HFFc6 (cell line): ENCODE data around the gene STAB1. TPM values are rescaled to one million over a fixed set of nuclear protein-coding genes. Genes with fewer than 3 reads are reported as not detected.

ENCODE experiments used
- DNase-seq: peaks from one replicate; pipeline ENCODE4 v3.0.0-alpha.2; 2018
- H3K27ac Mint-ChIP-seq: 2 replicates; pipeline ENCODE4 v1.8.0; 2020; ENCODE audit warnings: mild to moderate bottlenecking, mixed read lengths
- H3K27me3 Mint-ChIP-seq: 2 replicates; pipeline ENCODE4 v1.8.0; 2021; ENCODE audit warnings: mild to moderate bottlenecking, moderate library complexity, mixed read lengths; ENCODE audit not compliant: insufficient read depth
- H3K36me3 Mint-ChIP-seq: 2 replicates; pipeline ENCODE4 v1.8.0; 2021; ENCODE audit warnings: low read depth, mixed read lengths
- H3K4me1 Mint-ChIP-seq: 2 replicates; pipeline ENCODE4 v1.8.0; 2020; ENCODE audit warnings: low read depth, mixed read lengths
- H3K4me3 Mint-ChIP-seq: 2 replicates; pipeline ENCODE4 v1.8.0; 2020; ENCODE audit warnings: mild to moderate bottlenecking, moderate library complexity, mixed read lengths
- H3K9me3 Mint-ChIP-seq: 2 replicates; pipeline ENCODE4 v1.8.0; 2020; ENCODE audit warnings: mild to moderate bottlenecking, mixed read lengths
- CTCF ChIP-seq: fragments of 200-600 bp; sonication (generic); IDR thresholded peaks from 2 replicates; pipeline ENCODE4 v1.5.0; 2021; ENCODE audit warnings: antibody characterized with exemption, mild to moderate bottlenecking
- total RNA-seq, 6 experiments: library from RNA; stranded (reverse); fragmentation: NEBNext Ultra II Directional; extraction: Animal tissue kit (Norgen Biotek cat#: 25700); gene quantifications; 2 replicates in 1 of 6; 3 replicates in 5 of 6; pipeline ENCODE4 v1.2.3, GENCODE V29; 2021

Gene STAB1
- total RNA-seq, 6 experiments from 2014 or later = not detected

DNA sequence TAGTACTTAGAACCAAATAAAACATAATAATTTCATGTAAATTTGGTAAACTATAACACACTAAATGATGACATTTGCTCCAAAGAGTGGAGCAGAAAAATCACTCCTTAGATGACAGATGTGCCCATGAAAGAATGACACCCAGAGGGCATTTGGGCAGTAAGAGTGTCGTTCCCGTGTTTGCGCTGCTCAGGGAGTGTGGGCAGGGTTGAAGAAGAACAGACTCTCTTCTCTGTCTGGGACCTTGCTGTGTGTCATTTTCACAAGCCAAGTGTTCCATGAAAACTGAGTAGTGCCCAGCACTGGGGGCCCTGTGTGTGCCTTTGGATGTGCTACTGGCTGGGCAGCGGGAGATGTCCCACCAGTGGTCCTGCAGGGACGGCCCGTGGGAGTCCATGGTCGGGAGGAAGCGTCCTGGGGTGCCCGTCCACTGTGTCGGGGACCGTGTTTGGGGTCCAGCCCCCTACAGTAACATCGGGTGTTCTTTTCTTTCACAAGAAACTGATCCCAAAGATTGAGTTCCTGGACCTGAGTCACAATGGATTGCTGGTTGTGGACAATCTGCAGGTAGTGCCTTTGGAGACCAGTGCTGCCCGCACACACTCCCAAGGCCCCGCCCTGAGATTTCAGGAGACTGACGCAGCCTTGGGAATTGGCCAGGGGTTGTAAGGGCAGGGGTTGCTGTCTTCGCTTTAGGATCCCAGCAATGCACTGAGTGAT lies 17.9 kb upstream of the STAB1 start:
- TF ChIP-seq CTCF = no peak
- Mint-ChIP-seq H3K9me3 (no peaks in the 10 kb centered on the region), H3K4me1 (no peaks in the 10 kb centered on the region; the same call in 1 of the 2 replicates), H3K27ac (no peak overlapping the region), H3K27me3 (no peaks in the 10 kb centered on the region), H3K36me3 (peaks cover 29% of the 10 kb centered on the region), H3K4me3 (no peak overlapping the region)
- no peak for DNase-seq

DNA sequence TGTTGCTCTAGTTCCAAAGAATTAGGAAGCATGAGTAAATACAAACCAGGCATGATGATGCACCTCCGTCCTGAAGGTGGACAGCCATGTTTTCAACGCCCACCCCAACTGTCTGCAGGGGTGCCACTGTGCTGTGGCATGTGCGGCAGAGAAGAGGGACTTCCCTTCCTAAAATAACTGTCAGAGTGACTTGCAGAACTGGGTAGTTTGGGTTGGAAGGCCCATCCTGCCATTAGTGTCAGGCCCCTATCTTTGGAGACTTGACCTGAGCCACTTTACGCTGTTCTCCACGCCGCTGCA lies 17.4 kb upstream of the STAB1 start:
- H3K4me1 Mint-ChIP-seq = peaks cover 5% of the 10 kb centered on the region
- H3K4me3 Mint-ChIP-seq = no peak overlapping the region
- H3K27me3 Mint-ChIP-seq = no peaks in the 10 kb centered on the region; the same call in 1 of the 2 replicates
- H3K27ac Mint-ChIP-seq = no peak overlapping the region
- peaks cover 32% of the 10 kb centered on the region for H3K36me3 Mint-ChIP-seq
- no peak for TF ChIP-seq CTCF
- H3K9me3 Mint-ChIP-seq = no peaks in the 10 kb centered on the region
- DNase-seq = no peak

DNA sequence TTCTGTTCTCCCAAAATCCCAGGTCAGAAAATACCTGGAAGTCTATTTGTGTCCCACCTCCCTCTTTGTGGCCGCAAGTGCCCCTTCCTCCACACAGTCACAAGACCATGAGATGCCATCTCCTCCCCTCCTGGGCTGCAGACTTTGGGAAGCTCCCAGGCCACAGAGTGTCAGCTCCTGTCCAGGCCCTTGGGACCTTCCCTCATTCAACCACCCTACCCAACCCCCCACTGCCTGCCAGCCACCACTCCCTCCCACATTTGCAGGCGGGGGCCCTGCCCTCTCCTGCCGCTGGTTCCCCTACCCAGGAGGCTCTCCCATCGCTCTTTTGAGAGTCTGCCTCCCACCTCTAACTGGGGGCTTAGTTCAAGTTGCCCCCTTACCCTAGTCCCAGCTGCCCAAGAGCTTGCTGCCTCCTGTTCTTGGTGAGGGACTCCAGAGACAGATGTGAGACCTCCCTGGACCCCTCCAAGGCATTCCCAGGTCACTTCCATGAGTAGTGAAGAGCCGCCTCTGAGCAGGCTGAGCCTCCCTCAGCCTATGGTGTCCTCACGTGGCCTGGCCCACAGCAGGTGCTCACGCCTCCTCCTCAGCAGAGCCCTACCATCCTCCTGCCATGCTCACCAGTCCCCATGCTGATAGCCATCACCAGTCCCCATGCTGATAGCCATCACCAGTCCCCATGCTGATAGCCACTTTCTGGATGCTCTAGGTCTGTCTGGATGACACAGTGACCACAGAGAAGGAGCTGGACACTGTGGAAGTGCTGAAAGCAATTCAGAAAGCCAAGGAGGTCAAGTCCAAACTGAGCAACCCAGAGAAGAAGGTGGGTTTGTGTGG lies 15.9 kb upstream of the STAB1 start:
- Mint-ChIP-seq H3K4me3 (no peak overlapping the region), H3K27me3 (no peaks in the 10 kb centered on the region; the same call in 1 of the 2 replicates), H3K9me3 (no peaks in the 10 kb centered on the region), H3K36me3 (peaks cover 22% of the 10 kb centered on the region), H3K27ac (no peak overlapping the region), H3K4me1 (peaks cover 20% of the 10 kb centered on the region)
- no peak for DNase-seq
- TF ChIP-seq CTCF = no peak

DNA sequence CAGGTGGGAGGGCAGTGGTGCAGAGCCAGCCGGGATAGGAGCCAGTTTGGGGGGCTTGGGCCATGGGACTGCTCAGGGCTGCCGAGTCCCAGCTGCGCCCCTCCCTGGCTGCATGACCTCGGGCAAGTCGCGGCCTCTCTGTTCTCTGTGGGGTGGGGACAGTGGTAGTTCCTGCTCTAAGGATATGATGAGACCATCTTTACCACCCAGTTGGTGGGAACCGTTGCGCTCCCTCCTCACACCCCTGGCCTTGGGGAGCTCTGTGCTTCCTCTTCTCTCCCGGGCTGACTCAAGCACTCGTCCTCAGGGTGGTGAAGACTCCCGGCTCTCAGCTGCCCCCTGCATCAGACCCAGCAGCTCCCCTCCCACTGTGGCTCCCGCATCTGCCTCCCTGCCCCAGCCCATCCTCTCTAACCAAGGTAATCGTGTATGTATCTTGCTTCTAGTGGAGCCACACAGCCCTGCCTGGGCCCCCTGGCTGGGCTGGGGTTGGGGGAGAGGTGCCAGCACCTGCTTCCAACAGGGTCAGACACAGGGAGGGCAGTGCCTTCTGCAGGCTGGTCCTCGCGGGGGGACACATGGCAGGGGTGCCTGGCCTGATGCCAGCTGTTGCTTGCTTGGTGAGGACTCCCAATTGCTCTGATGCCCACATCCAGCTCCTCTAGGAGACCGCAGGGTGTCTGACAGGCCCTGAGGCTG lies 15.1 kb upstream of the STAB1 start:
- no peak overlapping the region for H3K4me3 Mint-ChIP-seq
- no peak for TF ChIP-seq CTCF
- H3K27ac Mint-ChIP-seq = no peak overlapping the region
- H3K27me3 Mint-ChIP-seq = no peaks in the 10 kb centered on the region; the same call in 1 of the 2 replicates
- DNase-seq = no peak
- peaks cover 22% of the 10 kb centered on the region for H3K36me3 Mint-ChIP-seq
- peaks cover 27% of the 10 kb centered on the region for H3K4me1 Mint-ChIP-seq
- no peaks in the 10 kb centered on the region for H3K9me3 Mint-ChIP-seq

GRCh38 chr3:52480768-52481715 lies 14.1 kb upstream of the STAB1 start:
- Mint-ChIP-seq H3K36me3 (peaks cover 22% of the 10 kb centered on the region), H3K9me3 (no peaks in the 10 kb centered on the region), H3K4me1 (peaks cover 27% of the 10 kb centered on the region), H3K27ac (no peak overlapping the region), H3K27me3 (no peaks in the 10 kb centered on the region; the same call in 1 of the 2 replicates), H3K4me3 (no peak overlapping the region)
- no peak for TF ChIP-seq CTCF
- DNase-seq = no peak
